ENCODE measurements around the gene CAMKMT.

The CAMKMT gene

DNA sequence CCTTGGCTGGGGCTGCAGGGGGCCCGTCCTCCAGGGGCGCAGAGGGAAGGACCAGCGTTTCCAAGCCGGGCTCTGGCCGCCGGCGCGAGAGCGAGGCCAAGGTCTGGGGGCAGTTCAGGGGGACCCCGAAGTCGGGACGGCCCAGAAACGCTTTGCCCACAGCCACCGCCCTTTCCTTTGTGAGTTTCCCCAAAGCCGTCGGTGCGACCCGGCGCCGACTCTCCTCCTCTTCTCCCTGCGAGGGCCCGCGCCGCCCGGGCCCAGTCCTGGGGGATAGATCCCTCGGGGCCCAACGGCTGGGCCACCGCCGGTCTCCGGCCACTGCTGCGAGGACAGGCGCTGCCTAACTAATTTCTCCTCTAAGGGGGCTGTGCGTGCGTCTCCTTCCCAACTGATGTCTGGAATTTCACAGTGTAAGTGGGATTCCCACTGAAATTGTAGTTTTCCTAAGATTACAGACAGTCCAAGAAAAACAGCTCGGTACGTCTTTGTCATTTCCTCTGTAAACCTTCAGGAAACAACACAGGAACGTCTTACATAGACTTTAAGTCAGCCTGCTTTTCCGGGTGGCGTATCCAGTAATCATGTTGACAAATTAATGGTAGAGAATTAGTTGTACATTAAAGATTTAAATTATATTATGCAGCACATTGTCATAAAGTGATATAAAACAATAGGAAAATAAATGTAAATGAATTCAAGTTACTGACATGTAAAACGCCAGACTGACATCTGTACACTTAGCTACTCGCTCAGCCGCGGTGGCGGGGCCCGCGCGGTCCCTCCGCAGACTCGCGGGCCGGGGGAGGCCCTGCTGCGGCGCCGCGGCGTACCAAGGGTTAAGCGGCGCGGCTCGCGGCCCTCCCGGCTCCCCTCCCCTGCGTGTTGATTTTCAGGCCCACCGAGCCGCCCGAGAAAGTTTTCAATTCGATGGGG, 440.4 kb downstream of the CAMKMT start:
- no peak for DNase-seq (ENCODE audit: low spot score)

DNA sequence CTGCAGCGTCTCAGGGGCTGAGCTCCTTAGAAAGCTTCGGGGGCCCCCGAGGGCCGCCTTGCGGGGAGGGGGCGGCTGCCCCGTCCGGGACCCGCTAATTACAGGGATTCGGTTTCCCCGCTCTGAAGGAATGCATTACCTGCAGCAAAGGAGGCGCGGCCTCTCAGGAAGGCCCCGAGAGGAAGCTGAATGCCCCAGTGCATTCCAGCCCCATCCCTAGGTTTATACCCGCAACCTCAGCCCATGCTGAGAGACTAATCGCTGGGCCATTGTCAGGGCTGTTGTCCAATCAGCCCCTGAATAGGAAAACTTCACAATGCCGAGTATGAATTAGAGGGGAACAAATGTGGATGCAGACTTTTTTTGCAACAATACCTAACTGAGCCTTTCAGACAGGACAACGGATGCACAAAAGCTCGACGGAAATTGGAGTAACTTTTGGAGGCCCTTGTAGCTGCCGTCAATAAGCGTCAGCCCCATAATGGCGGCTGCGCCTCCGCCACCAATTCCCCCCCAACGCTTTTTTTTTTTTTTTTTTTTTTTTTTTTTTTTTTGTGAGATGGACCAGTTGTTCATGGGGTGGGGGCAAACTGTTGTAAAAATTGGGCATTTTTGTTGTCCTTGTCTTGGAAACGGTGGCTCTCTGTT, 441.2 kb downstream of the CAMKMT start:
- no peak for DNase-seq (ENCODE audit: low spot score)

DNA sequence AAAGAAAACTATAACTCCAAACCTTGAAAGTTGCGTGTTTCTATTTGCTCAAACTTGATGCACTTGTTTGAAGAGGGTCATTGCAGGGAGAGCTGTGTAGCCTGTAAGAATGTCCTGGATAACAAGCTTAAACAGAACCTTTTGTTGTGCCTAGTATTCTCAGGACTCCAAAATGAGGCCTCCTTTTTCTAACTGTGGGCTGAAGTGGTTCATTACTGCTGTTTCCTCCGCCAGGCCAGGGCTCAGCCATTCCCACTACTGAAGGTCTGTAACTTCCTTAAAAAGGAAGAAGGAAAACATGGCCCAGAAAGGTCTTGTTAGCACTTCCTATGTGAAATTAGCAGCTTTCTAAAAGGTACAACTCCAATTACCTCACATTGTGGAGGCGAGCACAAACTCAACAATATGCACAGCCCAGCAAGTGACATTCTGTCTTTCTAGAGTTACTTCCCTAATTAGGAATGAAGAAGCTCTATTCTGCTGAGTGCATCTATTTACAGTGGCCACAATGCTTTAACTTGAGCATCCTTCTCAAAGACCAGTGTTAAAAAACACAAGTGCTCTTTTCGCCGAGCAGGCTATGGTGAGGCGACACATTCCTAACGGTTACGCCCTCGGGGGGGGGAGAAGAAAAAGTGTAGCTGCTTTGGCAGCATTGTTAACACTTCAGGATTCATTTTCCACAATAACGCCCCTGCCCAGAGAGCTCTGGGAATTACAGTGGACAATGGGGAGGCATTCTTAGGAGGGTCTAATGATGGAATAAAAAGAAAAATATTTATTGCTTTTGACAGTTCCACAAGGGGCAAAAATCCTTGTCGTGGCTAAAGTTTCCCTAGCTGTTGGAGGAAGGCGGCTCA, 442.9 kb downstream of the CAMKMT start:
- DNase-seq (ENCODE audit: low spot score), result no peak

DNA sequence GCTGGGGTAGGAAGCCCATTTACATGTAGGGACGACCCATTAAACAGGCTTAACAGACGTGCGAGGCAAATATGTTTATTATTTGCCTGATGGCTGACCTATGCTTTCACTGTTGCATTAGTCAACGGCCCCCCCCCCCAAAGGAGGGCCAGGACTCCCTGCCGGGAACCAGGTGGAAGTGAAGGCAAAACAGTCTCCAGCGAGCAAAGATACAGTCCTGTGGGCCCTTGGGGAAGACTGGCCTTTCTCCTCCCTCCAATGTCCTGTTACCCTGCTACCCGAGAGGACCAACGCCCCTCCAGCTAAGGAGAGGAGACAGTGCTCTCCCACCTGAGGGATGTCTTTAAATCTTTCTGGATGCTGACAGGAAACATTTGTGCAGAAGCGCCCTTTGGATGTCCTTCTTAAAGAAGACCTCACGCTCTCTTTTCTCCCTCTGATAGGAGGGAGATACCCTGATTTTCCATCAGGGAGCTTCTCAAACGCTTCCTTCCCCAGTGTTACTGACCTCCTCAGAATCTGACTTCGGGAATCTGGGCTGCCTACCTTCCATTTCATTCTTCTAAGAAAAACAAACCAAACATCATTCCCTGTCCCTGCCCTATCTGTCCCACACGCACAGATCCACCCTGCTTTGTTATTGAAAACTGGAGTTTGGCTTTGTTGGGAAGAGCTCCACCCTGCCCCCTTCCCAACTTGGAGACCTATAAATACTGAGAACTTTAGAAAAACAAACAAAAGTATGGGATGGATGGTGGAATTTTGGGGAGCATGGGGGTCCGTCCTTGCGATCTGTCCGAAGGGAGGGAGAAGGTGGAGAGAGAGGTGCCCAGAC, 443.9 kb downstream of the CAMKMT start:
- DNase-seq (ENCODE audit: low spot score), result no peak

DNA sequence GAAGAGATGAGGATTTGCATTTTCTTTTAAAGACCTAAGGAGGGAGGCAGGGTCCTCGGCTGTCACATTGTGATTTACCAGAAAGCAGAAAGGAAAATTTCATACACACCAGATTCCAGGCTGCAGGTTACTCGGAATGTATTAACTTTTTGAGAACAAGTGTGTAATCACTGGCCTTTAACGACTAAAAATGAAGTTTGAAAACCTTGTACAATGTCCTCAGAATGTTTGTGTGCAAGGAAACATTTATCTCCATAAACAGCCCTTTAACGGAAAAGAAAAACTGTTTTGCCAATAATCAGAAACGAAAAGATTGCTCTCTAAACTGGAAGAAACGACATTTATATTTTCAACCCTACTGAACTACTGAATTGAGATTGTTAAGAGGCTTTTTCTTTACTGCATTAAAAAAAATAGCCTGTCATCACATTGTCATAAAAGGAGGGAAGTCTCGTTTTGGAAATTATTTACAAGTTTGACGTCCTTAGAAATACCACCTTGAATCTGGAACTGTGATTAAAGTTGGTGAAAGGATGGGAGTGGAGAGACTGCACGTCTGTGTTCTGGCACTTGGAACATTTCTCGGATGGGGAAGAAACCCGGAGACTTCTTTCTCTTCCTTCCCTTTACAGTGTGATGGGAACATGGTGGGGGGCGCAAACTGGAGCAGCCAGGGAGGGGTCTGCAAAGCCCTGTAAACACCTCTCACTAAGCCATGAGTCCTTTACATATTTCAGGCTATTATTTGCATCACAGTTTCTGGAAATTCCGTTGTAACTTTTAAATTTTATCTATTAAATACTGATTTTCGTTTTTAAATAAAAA, 445.7 kb downstream of the CAMKMT start:
- no peak for DNase-seq (ENCODE audit: low spot score)

DNA sequence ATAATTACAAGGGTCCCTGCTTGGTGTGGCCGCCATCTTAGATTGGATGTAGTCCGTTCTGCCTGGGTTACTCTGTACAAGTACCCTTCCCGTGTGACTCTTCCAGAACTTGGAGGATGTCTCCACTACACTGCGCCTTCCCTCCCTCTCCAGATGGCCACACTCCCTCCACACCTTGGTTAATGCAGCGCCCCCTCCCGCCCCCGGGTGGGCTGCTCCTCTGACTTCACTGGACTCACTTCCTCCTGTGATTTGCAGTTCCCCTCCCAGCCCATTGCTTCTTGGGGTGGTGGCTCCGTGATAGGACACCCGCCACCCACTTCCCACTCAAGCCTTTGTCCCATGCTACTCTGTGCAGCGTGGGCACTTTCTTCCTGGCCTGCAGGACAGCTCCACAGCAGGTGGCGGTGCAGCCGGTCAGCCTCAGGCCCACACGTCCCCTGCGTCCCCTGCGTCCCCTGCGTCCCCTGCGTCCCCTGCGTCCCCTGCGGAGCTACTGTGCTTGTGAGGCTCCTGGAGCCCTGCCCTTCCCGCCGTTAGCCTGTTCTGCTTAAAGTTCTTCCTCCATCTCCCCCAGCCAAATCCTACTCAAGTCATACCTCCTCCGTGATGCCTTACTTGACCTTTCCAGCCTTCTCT, 449.3 kb downstream of the CAMKMT start:
- DNase-seq (ENCODE audit: low spot score), result no peak

DNA sequence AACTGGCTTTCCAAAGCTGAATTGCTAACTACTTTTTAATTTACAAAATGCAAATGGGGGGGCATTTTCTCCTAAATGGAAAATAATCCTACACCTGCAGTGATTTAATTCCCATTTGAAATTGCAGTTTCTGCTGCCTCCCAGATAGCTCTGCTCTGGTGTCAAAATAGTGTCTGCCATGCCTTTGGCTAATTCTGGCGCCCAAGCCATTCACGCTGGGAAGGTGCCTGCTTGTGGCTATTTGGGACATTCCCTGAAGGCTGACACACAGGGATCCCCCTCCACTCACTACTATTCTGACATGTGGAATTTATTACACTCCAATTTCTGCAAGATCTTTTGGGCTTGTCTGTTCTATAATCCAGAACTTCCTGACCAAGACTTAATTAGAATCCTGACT, 451.4 kb downstream of the CAMKMT start:
- no peak for DNase-seq (ENCODE audit: low spot score)

DNA sequence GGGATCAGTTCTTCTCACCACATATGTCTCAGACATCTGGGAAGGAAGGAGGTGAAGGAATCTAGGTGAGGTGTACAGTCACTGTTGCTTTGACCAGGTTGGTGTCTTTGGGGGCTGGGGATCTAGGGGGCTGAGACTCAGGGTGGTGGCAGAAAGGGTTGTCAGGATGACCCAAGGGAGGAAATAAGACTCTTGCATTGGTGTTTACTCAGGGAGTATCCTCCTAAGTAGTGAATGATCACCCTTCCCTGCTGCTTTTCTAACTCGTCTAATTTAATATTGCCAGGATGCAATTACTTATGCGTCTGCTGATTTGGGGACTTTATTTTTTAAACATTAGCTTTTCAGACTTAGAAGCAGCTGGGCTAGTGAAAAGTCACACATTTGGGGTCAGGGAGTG, 451.9 kb downstream of the CAMKMT start:
- DNase-seq (ENCODE audit: low spot score), result no peak

DNA sequence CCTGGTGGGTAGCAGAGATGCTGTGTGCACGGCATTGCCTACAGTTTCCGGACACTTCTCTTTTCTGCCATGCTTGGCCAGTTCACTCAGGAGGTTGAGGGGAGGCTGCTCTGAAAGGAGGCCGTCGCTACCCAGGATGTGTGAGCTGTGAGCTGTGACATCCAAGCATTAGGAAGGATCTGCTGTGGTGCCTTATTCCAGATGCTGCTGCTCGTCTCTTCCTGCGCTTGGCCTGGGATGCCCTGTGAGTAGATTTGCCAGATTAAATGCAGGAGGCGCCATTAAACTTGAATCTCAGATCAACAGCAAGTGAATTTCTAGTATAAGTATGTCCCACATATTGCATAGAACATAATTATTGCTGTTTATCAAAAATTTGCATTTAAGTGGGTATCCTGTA, 455.5 kb downstream of the CAMKMT start:
- DNase-seq (ENCODE audit: low spot score), result no peak

DNA sequence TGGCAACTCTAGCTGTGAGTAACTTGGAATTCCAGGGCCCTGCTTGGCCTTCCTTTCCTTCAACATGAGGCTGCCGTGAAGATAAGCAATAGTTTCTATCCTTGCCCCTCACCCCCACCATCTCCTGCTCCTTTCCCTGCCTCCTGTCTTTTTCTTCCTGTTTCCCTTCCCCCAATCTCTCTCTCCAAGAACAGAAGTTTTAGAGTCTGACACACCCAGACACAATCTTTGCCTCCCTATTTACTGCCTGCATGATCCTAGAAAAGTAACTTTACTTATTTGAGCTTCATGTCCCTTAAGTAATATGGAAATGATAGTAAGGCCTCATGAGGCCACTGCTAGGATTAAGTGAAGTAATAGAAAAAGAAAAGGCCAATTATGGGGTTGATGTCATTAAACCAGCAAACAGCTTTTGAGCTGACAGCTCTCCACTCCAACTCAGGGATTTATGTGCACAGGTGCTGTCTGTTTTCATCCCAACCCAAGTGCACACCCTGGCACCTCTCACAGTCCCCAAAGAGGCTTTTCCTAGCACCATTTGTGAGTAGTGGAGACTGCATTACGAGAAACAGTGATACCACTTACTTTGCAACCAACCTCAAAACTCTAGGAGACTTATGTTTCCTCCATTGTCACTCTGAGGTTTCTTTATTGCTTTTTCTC, 456.1 kb downstream of the CAMKMT start:
- DNase-seq (ENCODE audit: low spot score), result no peak

DNA sequence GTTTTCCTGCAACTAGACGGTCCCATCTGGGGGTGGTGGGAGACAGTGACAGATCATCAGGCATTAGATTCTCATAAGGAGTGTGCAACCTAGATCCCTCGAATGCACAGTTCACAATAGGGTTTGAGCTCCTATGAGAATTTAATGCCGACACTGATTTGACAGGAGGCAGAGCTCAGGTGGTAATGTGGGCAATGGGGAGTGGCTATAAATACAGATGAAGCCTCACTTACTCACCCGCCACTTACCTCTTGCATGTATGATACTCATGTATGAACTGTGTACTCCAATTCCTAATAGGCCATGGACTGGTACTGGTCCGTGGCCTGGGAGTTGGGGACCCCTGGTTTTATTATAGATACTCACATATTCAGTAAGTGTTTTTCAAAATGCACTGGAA, 457.3 kb downstream of the CAMKMT start:
- no peak for DNase-seq (ENCODE audit: low spot score)

DNA sequence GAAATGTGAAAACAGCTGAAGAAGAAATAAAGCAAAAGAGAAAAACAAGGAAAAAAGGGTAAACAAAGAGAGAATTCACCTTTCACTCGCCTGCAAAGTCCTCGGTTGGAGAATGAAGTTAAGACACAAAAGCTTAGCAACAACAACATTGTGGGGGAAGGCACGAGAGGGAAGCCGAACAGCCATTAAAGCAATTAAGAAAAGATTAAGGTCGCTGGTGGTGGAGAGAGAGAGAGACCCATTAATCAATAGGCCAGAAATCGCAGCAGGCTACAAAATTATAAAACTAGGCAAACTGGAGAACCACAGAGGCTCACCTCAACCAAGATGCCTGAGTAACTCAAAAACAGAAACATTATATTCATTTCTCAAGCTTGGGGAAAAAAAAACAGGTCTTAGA, 459.8 kb downstream of the CAMKMT start:
- DNase-seq (ENCODE audit: low spot score), result no peak

DNA sequence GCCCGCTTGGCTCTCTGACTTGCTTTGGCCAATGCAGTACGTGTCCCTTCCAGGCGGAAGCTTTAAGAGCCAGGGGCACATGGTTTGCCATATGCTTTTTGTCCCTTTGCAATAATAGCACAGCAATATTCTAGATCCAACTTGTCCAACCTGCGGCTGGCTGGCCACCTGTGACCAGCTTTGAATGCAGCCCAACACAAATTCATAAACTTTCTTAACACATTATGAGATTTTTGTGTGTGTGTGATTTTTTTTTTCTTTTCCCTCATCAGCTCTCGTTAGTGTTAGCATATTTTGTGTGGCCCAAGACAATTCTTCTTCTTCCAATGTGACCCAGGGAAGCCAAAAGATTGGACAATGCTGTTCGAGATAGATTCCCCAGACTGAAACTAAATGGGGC, 460.4 kb downstream of the CAMKMT start:
- DNase-seq (ENCODE audit: low spot score), result no peak

All from hepatic stellate cell (primary cell).